OCI-LY7 (cell line): ENCODE measurements around the gene UBE2M.

Experiments
- EZH2phosphoT487 ChIP-seq: fragments of 200-600 bp; sonication (generic); IDR thresholded peaks from 2 replicates; pipeline ENCODE4 v1.6.1; 2018; ENCODE audit warnings: low read depth, borderline replicate concordance, mild to moderate bottlenecking, mixed run types, antibody characterized with exemption, low read length, moderate library complexity, mixed read lengths
- TF ChIP-seq, protein P1 (sequence below): fragments of 200-600 bp; sonication (generic); conservative IDR thresholded peaks from 2 replicates; pipeline ENCODE4 v1.5.1; 2014; ENCODE audit warnings: mild to moderate bottlenecking, antibody characterized with exemption, low read length, moderate library complexity, mixed read lengths

DNA sequence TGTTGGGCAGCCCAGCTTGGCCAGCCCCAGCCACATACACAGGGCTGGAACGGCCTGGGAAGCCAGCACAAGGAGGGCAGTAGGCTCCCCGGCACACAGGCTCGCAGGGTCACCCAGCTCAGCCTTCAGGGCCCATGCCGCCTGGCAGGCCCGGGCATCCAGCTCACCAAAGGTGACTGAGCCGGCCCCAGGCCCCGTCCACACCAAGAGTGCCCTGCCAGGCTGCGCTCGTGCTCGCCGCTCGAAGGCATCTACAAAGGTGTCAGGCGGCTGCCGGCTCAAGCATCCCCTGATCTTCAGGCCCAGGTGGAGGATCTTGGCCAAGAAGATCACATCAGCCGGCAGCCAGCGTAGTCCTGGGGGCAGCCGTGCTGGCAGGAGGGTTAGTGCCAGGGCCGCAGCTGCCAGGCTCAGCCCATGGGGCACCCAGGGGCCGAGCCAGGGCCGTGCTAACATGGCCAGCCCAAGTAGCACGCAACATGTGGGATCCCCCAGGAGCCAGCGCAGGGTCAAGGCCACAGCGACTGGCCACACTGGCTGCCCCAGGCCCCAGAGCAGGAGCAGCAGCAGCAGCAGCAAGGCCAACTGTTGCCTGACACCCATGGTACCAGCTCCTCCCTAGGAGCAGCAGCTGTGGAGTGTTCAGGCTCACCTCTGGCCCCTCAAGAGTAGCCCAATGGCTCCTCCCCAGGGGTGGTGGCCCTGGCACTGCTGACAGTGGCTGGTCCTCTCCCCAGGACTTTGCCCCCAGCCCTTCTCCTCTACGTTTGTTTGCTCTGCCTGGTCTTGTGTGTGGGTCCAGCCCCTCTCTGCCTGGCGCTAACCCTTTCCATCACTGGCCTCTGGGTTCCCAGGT, 46.8 kb downstream of the UBE2M start, which contains the start of gene SLC27A5:
- TF ChIP-seq, protein P1, sequence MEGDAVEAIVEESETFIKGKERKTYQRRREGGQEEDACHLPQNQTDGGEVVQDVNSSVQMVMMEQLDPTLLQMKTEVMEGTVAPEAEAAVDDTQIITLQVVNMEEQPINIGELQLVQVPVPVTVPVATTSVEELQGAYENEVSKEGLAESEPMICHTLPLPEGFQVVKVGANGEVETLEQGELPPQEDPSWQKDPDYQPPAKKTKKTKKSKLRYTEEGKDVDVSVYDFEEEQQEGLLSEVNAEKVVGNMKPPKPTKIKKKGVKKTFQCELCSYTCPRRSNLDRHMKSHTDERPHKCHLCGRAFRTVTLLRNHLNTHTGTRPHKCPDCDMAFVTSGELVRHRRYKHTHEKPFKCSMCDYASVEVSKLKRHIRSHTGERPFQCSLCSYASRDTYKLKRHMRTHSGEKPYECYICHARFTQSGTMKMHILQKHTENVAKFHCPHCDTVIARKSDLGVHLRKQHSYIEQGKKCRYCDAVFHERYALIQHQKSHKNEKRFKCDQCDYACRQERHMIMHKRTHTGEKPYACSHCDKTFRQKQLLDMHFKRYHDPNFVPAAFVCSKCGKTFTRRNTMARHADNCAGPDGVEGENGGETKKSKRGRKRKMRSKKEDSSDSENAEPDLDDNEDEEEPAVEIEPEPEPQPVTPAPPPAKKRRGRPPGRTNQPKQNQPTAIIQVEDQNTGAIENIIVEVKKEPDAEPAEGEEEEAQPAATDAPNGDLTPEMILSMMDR, result no peak
- TF ChIP-seq EZH2phosphoT487, result no peak
